Prostate gland (tissue), 2 donors: Measurements from ENCODE around the gene GATA1. TPM values are rescaled to one million over a fixed set of nuclear protein-coding genes. Genes with fewer than 3 reads are reported as not detected.

Source experiments
- DNase-seq: peaks from one replicate; pipeline ENCODE4 v3.0.0-alpha.2; 2019; ENCODE audit warnings: low spot score
- H3K27ac ChIP-seq, 2 donors: fragments of 200-600 bp; sonication (generic); 2 replicates each; pipeline ENCODE4 v1.5.1; 2017 to 2019
- H3K27me3 ChIP-seq: fragments of 200-600 bp; sonication (generic); replicated peaks from 2 replicates; pipeline ENCODE4 v1.5.1; 2019; ENCODE audit not compliant: insufficient read depth
- H3K36me3 ChIP-seq, 2 donors: fragments of 200-600 bp; sonication (generic); 1 replicate in 1 of 2; 2 replicates in 1 of 2; pipeline versions ENCODE4 v1.5.1 to v1.8.1; 2017 to 2019
- H3K4me1 ChIP-seq: fragments of 200-600 bp; sonication (generic); replicated peaks from 2 replicates; pipeline ENCODE4 v1.5.1; 2019
- H3K4me3 ChIP-seq, 2 donors: fragments of 200-600 bp; sonication (generic); 2 replicates each; pipeline ENCODE4 v1.5.1; 2017 to 2019
- H3K9me3 ChIP-seq: fragments of 200-600 bp; sonication (generic); 2 replicates; pipeline ENCODE4 v1.5.1; 2017
- POLR2A ChIP-seq: fragments of 450-650 bp; IDR thresholded peaks from one replicate; pipeline ENCODE4 v1.6.1; 2016; ENCODE audit warnings: antibody characterized with exemption, mild to moderate bottlenecking
- POLR2AphosphoS5 ChIP-seq: sonication (generic); formaldehyde crosslinking; IDR thresholded peaks from one replicate; pipeline ENCODE4 v1.6.1; 2017; ENCODE audit warnings: antibody characterized with exemption
- WGBS: methylation state at CpG from one replicate; pipeline ENCODE4 v1.1.5; 2018; 5-methylcytosine and 5-hydroxymethylcytosine counted together
- intact Hi-C: fragments of 100-400 bp; cut with DNase I; formaldehyde crosslinking; loops from one replicate; pipeline ENCODE4 v1.14.2; 2022
- total RNA-seq, 2 donors: library from RNA; depleted of rRNA; stranded (reverse); fragments of >200 nt; gene quantifications; one replicate each; pipeline ENCODE4 v1.1.0, GENCODE V29; 2016
- TF ChIP-seq, protein P1 (sequence below), 4 experiments: fragments of 200-600 bp in 2 of 4; fragments of 450-650 bp in 2 of 4; sonication (generic) in 2 of 4; IDR thresholded peaks; 1 replicate in 3 of 4; 2 replicates in 1 of 4; pipeline ENCODE4 v1.5.1; 2016 to 2019; ENCODE audit warnings: antibody characterized with exemption in 4 of 4, mild to moderate bottlenecking in 2 of 4, moderate library complexity in 2 of 4

Gene GATA1
- total RNA-seq, 2 donors from 2014 or later = not detected

DNA sequence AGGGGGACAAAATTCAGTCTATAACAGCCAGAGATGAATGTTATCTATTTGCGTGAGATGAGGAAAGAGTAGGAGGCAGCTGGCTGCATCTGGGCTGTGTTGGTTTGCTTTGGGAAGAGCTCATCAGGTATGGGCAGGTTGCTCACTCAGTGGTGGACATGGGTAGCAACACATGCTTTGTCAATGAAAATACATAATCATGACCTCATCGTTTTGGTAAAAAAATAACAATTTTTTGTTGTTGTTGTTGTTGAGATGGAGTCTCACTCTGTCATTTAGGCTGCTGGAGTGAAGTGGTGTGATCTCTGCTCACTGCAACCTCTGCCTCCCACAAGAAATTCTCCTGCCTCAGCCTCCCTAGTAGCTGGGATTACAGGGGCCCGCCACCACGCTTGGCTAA is 41.2 kb upstream of the GATA1 start:
- no peaks in the 10 kb centered on the region for H3K27me3 ChIP-seq
- H3K4me1 ChIP-seq = no peaks in the 10 kb centered on the region
- H3K27ac ChIP-seq = no peak overlapping the region
- no peak overlapping the region for H3K4me3 ChIP-seq
- intact Hi-C loops = no loop called here
- no peak for TF ChIP-seq POLR2AphosphoS5
- TF ChIP-seq, protein P1, sequence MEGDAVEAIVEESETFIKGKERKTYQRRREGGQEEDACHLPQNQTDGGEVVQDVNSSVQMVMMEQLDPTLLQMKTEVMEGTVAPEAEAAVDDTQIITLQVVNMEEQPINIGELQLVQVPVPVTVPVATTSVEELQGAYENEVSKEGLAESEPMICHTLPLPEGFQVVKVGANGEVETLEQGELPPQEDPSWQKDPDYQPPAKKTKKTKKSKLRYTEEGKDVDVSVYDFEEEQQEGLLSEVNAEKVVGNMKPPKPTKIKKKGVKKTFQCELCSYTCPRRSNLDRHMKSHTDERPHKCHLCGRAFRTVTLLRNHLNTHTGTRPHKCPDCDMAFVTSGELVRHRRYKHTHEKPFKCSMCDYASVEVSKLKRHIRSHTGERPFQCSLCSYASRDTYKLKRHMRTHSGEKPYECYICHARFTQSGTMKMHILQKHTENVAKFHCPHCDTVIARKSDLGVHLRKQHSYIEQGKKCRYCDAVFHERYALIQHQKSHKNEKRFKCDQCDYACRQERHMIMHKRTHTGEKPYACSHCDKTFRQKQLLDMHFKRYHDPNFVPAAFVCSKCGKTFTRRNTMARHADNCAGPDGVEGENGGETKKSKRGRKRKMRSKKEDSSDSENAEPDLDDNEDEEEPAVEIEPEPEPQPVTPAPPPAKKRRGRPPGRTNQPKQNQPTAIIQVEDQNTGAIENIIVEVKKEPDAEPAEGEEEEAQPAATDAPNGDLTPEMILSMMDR (IDR thresholded peaks at IDR 0.05) = no peak
- no peak for TF ChIP-seq POLR2A
- no peaks in the 10 kb centered on the region for H3K9me3 ChIP-seq
- 86% methylated on average over 4 of the region's 4 CpGs for WGBS
- DNase-seq = no peak
- H3K36me3 ChIP-seq = no peaks in the 10 kb centered on the region

DNA sequence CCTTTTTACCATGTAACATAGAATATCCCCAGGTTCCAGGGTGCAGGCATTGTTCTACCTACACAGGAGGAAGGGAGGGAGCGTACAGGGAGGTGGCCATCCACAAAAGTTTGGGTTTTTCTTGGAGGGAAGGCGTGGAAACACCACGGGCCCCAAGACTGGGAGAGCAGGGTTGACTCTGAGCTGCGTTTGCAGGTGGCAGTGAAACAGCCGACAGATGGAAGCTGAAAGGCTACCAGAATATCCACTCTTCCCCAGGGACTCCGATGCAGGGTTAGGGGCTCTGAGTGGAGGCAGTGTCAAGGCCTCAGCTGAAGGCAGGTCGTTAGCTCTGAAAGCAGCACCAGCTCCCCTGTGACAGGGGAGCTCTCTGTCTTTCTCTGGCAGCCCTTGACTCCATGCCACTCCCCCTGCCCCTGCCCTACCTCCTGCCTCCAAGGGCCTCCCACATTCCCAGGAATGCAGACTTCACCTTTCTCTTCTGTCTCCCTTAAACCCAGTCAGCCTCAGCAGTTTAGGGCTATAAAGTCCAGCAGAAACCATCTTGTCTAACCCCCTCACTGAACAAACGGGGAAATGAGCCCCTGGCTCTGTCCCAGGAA is 38.9 kb upstream of the GATA1 start:
- Histone ChIP-seq H3K36me3 (no peaks in the 10 kb centered on the region), H3K27me3 (no peaks in the 10 kb centered on the region), H3K4me3 (no peak overlapping the region), H3K4me1 (no peaks in the 10 kb centered on the region), H3K9me3 (no peaks in the 10 kb centered on the region), H3K27ac (no peak overlapping the region)
- WGBS = 72% methylated on average over 6 of the region's 8 CpGs
- TF ChIP-seq POLR2AphosphoS5 (no peak), POLR2A (no peak)
- TF ChIP-seq, protein P1 (IDR thresholded peaks at IDR 0.05) = no peak
- intact Hi-C loops = no loop called here
- no peak for DNase-seq

DNA sequence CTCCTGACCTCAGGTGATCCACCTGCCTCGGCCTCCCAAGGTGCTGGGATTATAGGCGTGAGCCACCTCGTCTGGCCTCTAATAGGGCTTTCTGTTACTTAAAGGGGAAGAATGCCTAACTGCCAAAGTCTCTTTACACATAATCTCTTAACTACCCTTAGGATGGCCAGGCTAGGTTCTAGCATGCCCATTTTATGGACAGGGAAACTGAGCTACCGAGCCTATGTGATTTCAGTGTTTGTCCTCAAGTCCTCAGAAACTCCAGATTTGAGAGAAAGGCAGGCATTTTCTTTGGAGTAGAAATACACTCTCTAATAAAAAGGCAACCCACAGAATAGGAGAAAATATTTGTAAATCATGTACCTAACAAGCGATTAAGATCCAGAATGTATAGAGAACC is 37.2 kb upstream of the GATA1 start:
- intact Hi-C loops = no loop called here
- no peaks in the 10 kb centered on the region for H3K36me3 ChIP-seq
- H3K9me3 ChIP-seq = no peaks in the 10 kb centered on the region
- TF ChIP-seq POLR2AphosphoS5 (no peak), POLR2A (no peak)
- TF ChIP-seq, protein P1 (IDR thresholded peaks at IDR 0.05) = no peak
- no peak overlapping the region for H3K4me3 ChIP-seq
- no peaks in the 10 kb centered on the region for H3K27me3 ChIP-seq
- WGBS = 89% methylated on average over 5 of the region's 5 CpGs
- no peak overlapping the region for H3K27ac ChIP-seq
- DNase-seq = no peak
- H3K4me1 ChIP-seq = no peaks in the 10 kb centered on the region

DNA sequence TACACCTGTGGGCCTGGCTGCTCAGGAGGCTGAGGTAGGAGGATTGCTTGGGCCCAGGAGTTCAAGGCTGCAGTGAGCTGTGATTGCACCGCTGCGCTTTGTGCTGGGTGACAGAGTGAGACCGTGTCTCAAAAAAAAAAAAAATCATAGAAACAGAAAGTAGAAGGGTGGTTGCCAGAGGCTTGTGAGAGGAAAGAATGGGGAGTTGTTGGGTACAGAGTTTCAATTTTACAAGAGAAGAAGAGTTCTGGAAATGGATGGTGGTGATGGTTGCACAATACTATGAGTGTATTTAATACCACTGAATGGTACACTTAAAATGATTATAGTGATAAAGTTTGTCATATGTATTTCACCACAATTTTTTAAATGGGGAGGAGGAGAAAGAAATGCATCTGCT is 35.0 kb upstream of the GATA1 start:
- TF ChIP-seq, protein P1 (IDR thresholded peaks at IDR 0.05) = no peak
- TF ChIP-seq POLR2A (no peak), POLR2AphosphoS5 (no peak)
- H3K27me3 ChIP-seq = no peaks in the 10 kb centered on the region
- no peak for DNase-seq
- intact Hi-C loops = no loop called here
- H3K27ac ChIP-seq = no peak overlapping the region
- H3K4me1 ChIP-seq = no peaks in the 10 kb centered on the region
- no peak overlapping the region for H3K4me3 ChIP-seq
- H3K36me3 ChIP-seq = no peaks in the 10 kb centered on the region
- WGBS = 90% methylated on average over 3 of the region's 3 CpGs
- H3K9me3 ChIP-seq = no peaks in the 10 kb centered on the region

DNA sequence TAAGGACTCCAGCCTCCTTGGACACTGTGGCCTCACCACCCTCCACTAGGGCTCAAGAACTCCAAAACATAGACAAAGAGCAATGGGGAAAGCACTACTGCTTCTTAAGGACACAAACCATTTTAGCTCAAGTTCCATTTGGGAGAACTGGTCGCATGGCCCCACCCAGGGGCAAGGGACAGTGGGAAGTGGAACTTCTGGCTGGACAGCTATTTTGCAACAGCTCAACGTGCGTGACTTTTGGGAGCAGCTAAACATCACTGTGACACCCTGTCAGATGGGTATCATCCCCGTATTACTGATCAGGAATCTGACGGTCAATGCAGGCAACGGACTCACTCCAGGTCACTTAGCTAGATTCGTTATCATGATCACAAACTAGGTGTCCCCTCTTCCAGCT is 33.9 kb upstream of the GATA1 start:
- no peak overlapping the region for H3K4me3 ChIP-seq
- no peaks in the 10 kb centered on the region for H3K36me3 ChIP-seq
- no peaks in the 10 kb centered on the region for H3K27me3 ChIP-seq
- no peak overlapping the region for H3K27ac ChIP-seq
- TF ChIP-seq POLR2A (no peak), POLR2AphosphoS5 (no peak)
- TF ChIP-seq, protein P1 (IDR thresholded peaks at IDR 0.05) = no peak
- H3K9me3 ChIP-seq = no peaks in the 10 kb centered on the region
- H3K4me1 ChIP-seq = no peaks in the 10 kb centered on the region
- intact Hi-C loops = no loop called here
- DNase-seq = no peak
- 64% methylated on average over 3 of the region's 7 CpGs for WGBS
